ENCODE results near the gene CORO7. TPM values are rescaled to one million over a fixed set of nuclear protein-coding genes. Genes with fewer than 3 reads are reported as not detected.
A peak's percentile ranks its signal among the peaks of the same experiment; 100 is the strongest.

CORO7 gene
- total RNA-seq, 4 donors from 2014 or later = 5.7 to 15.3 (median 7.2) TPM

DNA sequence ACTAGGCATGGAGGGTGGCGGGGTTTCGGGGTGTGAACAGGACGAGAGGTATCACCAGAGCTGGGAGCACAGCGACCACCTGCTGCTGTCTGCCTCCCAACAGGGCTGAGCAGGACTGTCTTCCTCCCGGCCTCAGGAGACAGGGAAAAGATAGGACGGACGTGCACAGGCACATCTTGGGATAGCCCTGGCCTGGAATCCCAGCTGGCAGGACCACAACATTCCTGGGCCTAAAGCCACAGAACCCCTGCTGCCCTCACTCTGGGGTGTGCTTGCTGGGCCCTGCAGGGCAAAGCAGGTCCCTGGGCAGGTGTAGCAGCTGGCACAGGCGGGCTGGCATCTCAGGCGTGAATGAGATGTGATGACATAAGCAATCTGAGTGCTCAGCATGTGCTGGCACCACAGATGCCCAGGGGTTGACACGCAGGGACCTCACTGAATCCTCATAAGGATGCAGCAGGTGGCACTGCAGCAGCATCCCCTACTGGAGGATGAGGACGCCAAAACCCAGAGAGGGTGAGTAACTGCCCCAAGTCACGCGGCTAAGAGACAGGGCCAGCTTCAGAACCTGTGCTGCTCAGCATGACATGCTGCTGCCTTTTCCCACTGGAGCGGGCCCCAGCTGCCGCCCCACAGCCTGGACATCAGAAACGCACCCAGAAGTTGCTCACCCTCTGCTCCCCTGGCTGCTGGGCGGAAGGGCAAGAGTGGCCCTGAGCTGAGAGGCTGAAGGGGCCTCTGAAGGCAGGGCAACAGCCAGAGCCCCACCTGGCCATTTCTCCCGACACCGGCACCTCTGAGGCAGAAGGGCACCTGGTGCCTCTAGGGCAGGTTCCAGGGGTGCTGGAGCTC is 7.1 kb downstream of the CORO7 start:
- no peak for TF ChIP-seq POLR2A (IDR thresholded peaks at IDR 0.05)
- TF ChIP-seq, protein P1, sequence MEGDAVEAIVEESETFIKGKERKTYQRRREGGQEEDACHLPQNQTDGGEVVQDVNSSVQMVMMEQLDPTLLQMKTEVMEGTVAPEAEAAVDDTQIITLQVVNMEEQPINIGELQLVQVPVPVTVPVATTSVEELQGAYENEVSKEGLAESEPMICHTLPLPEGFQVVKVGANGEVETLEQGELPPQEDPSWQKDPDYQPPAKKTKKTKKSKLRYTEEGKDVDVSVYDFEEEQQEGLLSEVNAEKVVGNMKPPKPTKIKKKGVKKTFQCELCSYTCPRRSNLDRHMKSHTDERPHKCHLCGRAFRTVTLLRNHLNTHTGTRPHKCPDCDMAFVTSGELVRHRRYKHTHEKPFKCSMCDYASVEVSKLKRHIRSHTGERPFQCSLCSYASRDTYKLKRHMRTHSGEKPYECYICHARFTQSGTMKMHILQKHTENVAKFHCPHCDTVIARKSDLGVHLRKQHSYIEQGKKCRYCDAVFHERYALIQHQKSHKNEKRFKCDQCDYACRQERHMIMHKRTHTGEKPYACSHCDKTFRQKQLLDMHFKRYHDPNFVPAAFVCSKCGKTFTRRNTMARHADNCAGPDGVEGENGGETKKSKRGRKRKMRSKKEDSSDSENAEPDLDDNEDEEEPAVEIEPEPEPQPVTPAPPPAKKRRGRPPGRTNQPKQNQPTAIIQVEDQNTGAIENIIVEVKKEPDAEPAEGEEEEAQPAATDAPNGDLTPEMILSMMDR (IDR thresholded peaks at IDR 0.05 in 4 of 5, conservative IDR thresholded peaks at IDR 0.05 in 1 of 5) = no peak
- Histone ChIP-seq H3K4me1 (peaks cover 0 to 4% of the 10 kb centered on the region in 2 donors), H3K36me3 (peaks cover 0 to 22% of the 10 kb centered on the region in 2 donors), H3K27ac (no peak overlapping the region), H3K9me3 (no peaks in the 10 kb centered on the region), H3K4me3 (no peak overlapping the region), H3K27me3 (no peaks in the 10 kb centered on the region)
- peak in 1 of 2 donors; percentile 60 for ATAC-seq
- peak in 1 of 2 donors; percentile 41 for DNase-seq
- in situ Hi-C loops (cut with MboI; ENCODE audit: low sequenced_read_pairs in 4 of 4) = no loop called here
- intact Hi-C loops (cut with DNase I; ENCODE audit: low total_unique reads) = no loop called here

DNA sequence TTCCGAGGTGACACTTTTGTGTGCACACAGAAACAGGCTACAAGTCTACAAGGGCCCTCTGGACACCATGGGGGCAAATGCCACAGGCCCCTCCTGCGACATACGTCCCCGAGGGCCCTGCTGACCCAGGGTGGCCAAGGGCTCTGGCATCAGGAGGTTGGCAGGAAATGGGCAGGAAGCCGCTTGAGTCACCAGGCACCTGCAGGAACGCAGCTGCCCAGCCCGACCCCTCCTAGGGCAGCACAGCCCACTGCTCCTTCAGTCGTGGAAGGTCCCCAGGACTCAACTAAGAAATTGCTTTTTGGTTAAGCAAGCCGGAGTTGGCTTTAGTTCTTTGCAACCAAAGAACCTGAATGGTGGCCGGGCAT is 8.1 kb downstream of the CORO7 start:
- peaks cover 0 to 22% of the 10 kb centered on the region in 2 donors for H3K36me3 ChIP-seq
- H3K4me3 ChIP-seq = no peak overlapping the region
- H3K9me3 ChIP-seq = no peaks in the 10 kb centered on the region
- DNase-seq = no peak
- H3K27me3 ChIP-seq = no peaks in the 10 kb centered on the region
- ATAC-seq = no peak
- intact Hi-C loops (cut with DNase I; ENCODE audit: low total_unique reads) (no loop called here), in situ Hi-C loops (cut with MboI; ENCODE audit: low sequenced_read_pairs in 4 of 4) (no loop called here)
- H3K4me1 ChIP-seq = peaks cover 0 to 4% of the 10 kb centered on the region in 2 donors
- no peak overlapping the region for H3K27ac ChIP-seq
- TF ChIP-seq POLR2A (IDR thresholded peaks at IDR 0.05) = no peak
- TF ChIP-seq, protein P1 (IDR thresholded peaks at IDR 0.05 in 4 of 5, conservative IDR thresholded peaks at IDR 0.05 in 1 of 5) = no peak

DNA sequence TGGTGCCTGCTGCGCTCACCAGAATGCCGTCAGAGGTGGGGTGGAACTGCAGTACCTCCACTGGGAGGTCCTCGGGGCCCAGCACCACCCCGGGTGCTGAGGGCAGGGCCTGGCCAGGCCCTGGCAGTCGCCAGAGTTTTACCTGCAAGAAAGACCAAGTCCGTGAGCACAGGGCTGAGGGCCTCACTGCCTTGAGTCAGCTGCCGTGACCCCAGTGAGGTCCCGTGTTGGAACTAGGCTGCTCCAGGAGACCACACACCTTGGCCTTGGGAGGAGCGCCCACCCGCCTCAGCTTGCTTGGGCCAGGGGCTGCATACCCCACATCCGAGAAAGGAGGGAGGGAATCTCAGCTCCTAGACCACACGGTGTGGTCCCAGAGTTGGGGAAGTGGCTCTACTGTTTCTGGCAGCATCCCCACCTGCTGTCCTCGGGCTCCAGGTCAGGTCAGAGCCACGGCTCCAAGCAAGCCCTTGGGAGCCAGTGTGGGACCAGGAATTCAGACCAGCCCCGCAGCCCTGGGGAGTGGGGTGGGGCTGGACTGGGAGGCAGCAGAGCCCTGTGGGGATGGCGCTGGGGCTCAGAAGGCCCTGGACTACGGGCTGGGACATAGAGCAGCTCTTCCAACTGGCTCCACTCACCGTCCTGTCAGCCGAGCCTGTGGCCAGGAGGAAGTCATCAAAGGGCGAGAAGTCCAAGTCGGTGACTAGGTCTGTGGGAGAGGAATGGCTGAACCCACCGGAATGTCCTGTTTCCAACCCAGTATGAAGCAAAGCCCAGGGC is 8.7 kb downstream of the CORO7 start:
- Histone ChIP-seq H3K4me3 (no peak overlapping the region), H3K36me3 (peaks cover 0 to 22% of the 10 kb centered on the region in 2 donors), H3K27ac (no peak overlapping the region), H3K9me3 (no peaks in the 10 kb centered on the region), H3K27me3 (no peaks in the 10 kb centered on the region), H3K4me1 (peaks cover 0 to 4% of the 10 kb centered on the region in 2 donors)
- ATAC-seq (no peak), DNase-seq (no peak)
- TF ChIP-seq, protein P1 (IDR thresholded peaks at IDR 0.05 in 4 of 5, conservative IDR thresholded peaks at IDR 0.05 in 1 of 5) = no peak
- no peak for TF ChIP-seq POLR2A (IDR thresholded peaks at IDR 0.05)
- in situ Hi-C loops (cut with MboI; ENCODE audit: low sequenced_read_pairs in 4 of 4) (no loop called here), intact Hi-C loops (cut with DNase I; ENCODE audit: low total_unique reads) (no loop called here)

DNA sequence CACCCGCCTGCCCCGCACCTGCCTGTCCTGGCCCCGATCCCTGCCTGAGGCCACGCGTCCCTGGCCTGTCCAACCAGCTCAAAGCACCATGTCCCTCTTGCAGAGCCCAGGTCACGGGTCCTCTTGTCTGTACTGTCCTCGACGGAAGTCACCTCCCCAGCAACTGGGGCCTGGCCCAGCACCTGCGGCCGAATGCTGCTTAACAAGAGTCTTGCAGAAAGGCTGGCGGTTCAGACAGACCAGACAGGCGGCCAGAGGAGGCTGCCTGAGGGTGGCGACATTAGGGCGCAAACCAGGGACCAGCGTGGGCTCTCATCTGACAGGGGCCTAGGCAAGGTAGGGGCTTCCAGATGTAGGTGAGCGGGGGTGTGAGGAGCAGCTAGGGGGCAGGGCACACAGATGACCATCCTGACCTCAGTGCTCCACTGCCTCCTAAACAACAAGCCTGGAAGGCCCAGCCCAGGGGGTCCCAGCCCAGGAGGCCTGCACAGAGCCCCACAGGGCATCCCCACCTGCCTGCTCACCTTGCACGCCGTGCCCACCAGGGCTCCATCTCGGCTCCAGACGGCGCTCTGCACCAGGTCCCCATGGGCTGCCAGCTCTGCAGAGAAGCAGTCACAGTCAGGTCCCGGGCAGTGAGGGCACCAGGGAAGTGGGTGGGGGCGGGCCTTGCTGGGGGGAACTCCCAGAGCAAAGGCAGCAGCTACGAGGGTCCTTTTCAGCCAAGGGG is 11.3 kb downstream of the CORO7 start:
- Histone ChIP-seq H3K27ac (no peak overlapping the region), H3K4me1 (peaks cover 0 to 4% of the 10 kb centered on the region in 2 donors), H3K4me3 (no peak overlapping the region), H3K36me3 (peaks cover 0 to 22% of the 10 kb centered on the region in 2 donors), H3K27me3 (no peaks in the 10 kb centered on the region), H3K9me3 (no peaks in the 10 kb centered on the region)
- DNase-seq = no peak
- no peak for TF ChIP-seq POLR2A (IDR thresholded peaks at IDR 0.05)
- TF ChIP-seq, protein P1 (IDR thresholded peaks at IDR 0.05 in 4 of 5, conservative IDR thresholded peaks at IDR 0.05 in 1 of 5) = no peak
- intact Hi-C loops (cut with DNase I; ENCODE audit: low total_unique reads) (no loop called here), in situ Hi-C loops (cut with MboI; ENCODE audit: low sequenced_read_pairs in 4 of 4) (no loop called here)
- ATAC-seq = no peak
